Measurements from ENCODE around the gene MARK3. TPM values are rescaled to one million over a fixed set of nuclear protein-coding genes. Genes with fewer than 3 reads are reported as not detected.

Gene MARK3
- total RNA-seq, 1 experiment from 2014 or later, result 72.5 TPM

DNA sequence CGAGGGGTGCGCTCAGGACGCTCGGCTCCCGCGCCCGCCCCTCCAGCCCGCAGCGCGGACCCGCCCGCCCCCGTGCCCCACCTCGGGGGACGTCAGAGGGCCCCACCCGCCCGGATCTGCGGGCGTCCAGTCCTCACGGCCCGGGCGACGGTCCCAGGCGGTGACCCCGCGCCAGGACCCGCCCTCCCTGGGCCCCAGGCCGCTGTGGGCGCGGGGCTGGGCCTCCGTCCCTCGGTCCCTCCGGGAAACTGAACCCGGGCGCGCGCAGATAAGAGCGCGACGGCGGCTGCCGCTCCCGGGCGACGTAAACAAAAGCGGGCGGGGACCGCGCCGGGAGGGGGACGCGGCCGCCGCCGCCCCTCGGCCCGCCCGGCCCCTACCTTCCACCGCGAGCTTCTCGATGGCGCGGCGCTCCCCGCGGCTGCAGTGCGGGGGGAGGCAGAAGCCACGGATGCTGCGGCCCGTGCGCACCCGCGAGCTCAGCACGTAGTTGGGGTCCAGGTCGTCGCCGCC lies 136.3 kb downstream of the MARK3 start:
- Histone ChIP-seq H3K9ac (ENCODE audit: low read length) (peak overlapping the region; percentile 83), H3K9me2 (ENCODE audit: insufficient read depth) (no peaks in the 10 kb centered on the region), H3K27ac (ENCODE audit: low read depth, low read length) (peak overlapping the region; percentile 73), H3K79me2 (ENCODE audit: insufficient read depth, low read length) (peaks cover 16% of the 10 kb centered on the region; the same call in 1 of the 2 replicates), H3K36me3 (ENCODE audit: control insufficient read depth in 1 of 2, insufficient read depth in 2 of 2, low read length in 2 of 2) (peaks cover 0 to 12% of the 10 kb centered on the region in 2 experiments; a peak in 2 of 4 replicates), H2AFZ (ENCODE audit: low read depth, low read length, poor library complexity, severe bottlenecking) (no peak overlapping the region), H3K9me3 (ENCODE audit: control insufficient read depth in 1 of 2, insufficient read depth in 1 of 2, low read depth in 1 of 2, low read length in 2 of 2) (no peaks in the 10 kb centered on the region), H3K4me3 (replicated peaks in 1 of 2; ENCODE audit: low read depth in 1 of 2, low read length in 2 of 2) (peak overlapping the region; percentile 78 to 83), H3K27me3 (ENCODE audit: insufficient read depth, low read length) (no peaks in the 10 kb centered on the region), H3K4me2 (ENCODE audit: low read length) (peak overlapping the region; percentile 95), H4K20me1 (ENCODE audit: insufficient read depth) (no peaks in the 10 kb centered on the region; the same call in 1 of the 2 replicates), H3K4me1 (ENCODE audit: control insufficient read depth in 1 of 2, insufficient read depth in 2 of 2, low read length in 2 of 2) (peaks cover 13 to 45% of the 10 kb centered on the region in 2 experiments; a peak in 3 of 4 replicates)
- intact Hi-C loops (cut with micrococcal nuclease), result no loop called here
- ChIA-PET CTCF (interaction anchor here (0.7 to 2.4 kb wide), 10 partner anchors 8 to 416 kb away, joined by 3 to 20 read pairs (median 4); no protein-coding TSS in a partner anchor), RAD21 (ENCODE audit: low non-redundant PET in 1 of 2, low total read pairs in 2 of 2, uncharacterized antibody in 2 of 2, unreplicated experiment in 2 of 2) (interaction anchor here in 1 of 2 experiments (0.7 to 1.1 kb wide), 2 partner anchors 26 to 40 kb away, joined by 3 to 7 read pairs; no protein-coding TSS in a partner anchor), POLR2A (interaction anchor here (1.1 to 3.2 kb wide), 6 partner anchors 7 to 25 kb away, joined by 3 to 12 read pairs (median 7); partner anchors contain the start of gene TRMT61A)
- no peak for DNase-seq (ENCODE audit: low read depth, low spot score)
- TF ChIP-seq SP1 (IDR thresholded peaks at IDR 0.05; ENCODE audit: low read depth) (no peak), ZFX (IDR thresholded peaks at IDR 0.05) (peak; percentile 49)
- no TSS peak for BruUV-seq (replicated peaks)
- peak; percentile 33 for ATAC-seq

GRCh38 chr14:103521951-103522563 lies 136.8 kb downstream of the MARK3 start:
- H3K9ac ChIP-seq (ENCODE audit: low read length), result peak overlapping the region; percentile 83
- no peaks in the 10 kb centered on the region for H3K9me3 ChIP-seq (ENCODE audit: control insufficient read depth in 1 of 2, insufficient read depth in 1 of 2, low read depth in 1 of 2, low read length in 2 of 2)
- ChIA-PET CTCF (interaction anchor here (2.3 to 2.4 kb wide), 2 partner anchors 22 to 25 kb away, joined by 8 to 20 read pairs; no protein-coding TSS in a partner anchor), RAD21 (ENCODE audit: low non-redundant PET in 1 of 2, low total read pairs in 2 of 2, uncharacterized antibody in 2 of 2, unreplicated experiment in 2 of 2) (interaction anchor here in 1 of 2 experiments (0.7 kb wide), 1 partner anchor 39 kb away, joined by 3 read pairs; no protein-coding TSS in a partner anchor), POLR2A (interaction anchor here (1.4 to 3.2 kb wide), 3 partner anchors 11 to 24 kb away, joined by 3 to 12 read pairs (median 9); no protein-coding TSS in a partner anchor)
- peak overlapping the region; percentile 95 for H3K4me2 ChIP-seq (ENCODE audit: low read length)
- H3K9me2 ChIP-seq (ENCODE audit: insufficient read depth), result no peaks in the 10 kb centered on the region
- peak overlapping the region; percentile 73 for H3K27ac ChIP-seq (ENCODE audit: low read depth, low read length)
- H3K4me1 ChIP-seq (ENCODE audit: control insufficient read depth in 1 of 2, insufficient read depth in 2 of 2, low read length in 2 of 2), result peaks cover 13 to 45% of the 10 kb centered on the region in 2 experiments; a peak in 3 of 4 replicates
- DNase-seq (ENCODE audit: low read depth, low spot score) (no peak), ATAC-seq (peak; percentile 15)
- H2AFZ ChIP-seq (ENCODE audit: low read depth, low read length, poor library complexity, severe bottlenecking), result no peak overlapping the region
- H3K4me3 ChIP-seq (replicated peaks in 1 of 2; ENCODE audit: low read depth in 1 of 2, low read length in 2 of 2), result peak overlapping the region; percentile 78 to 83
- peaks cover 16% of the 10 kb centered on the region; the same call in 1 of the 2 replicates for H3K79me2 ChIP-seq (ENCODE audit: insufficient read depth, low read length)
- intact Hi-C loops (cut with micrococcal nuclease), result no loop called here
- peaks cover 0 to 12% of the 10 kb centered on the region in 2 experiments; a peak in 2 of 4 replicates for H3K36me3 ChIP-seq (ENCODE audit: control insufficient read depth in 1 of 2, insufficient read depth in 2 of 2, low read length in 2 of 2)
- BruUV-seq (replicated peaks), result no TSS peak
- H4K20me1 ChIP-seq (ENCODE audit: insufficient read depth), result no peaks in the 10 kb centered on the region; the same call in 1 of the 2 replicates
- H3K27me3 ChIP-seq (ENCODE audit: insufficient read depth, low read length), result no peaks in the 10 kb centered on the region
- TF ChIP-seq EZH2 (IDR thresholded peaks at IDR 0.05) (no peak), ELF1 (IDR thresholded peaks at IDR 0.05; ENCODE audit: borderline replicate concordance, low read depth) (no peak), ZFX (IDR thresholded peaks at IDR 0.05) (no peak), JUND (IDR thresholded peaks at IDR 0.05) (no peak), FOSL1 (IDR thresholded peaks at IDR 0.05; ENCODE audit: low read depth) (no peak), ZNF274 (IDR thresholded peaks at IDR 0.05; ENCODE audit: low read depth, low read length) (no peak), RAD21 (IDR thresholded peaks at IDR 0.05; ENCODE audit: low read depth) (no peak), YY1 (IDR thresholded peaks at IDR 0.05; ENCODE audit: extremely low read depth, insufficient replicate concordance, low read depth, low read length) (no peak), POLR2A (IDR thresholded peaks at IDR 0.05; ENCODE audit: borderline replicate concordance, extremely low read depth, insufficient read depth, insufficient read length) (no peak), EGR1 (IDR thresholded peaks at IDR 0.05; ENCODE audit: low read depth) (no peak), TCF7L2 (IDR thresholded peaks at IDR 0.05; ENCODE audit: borderline replicate concordance, extremely low read depth, insufficient read depth, insufficient read length) (no peak), CBX3 (IDR thresholded peaks at IDR 0.05; ENCODE audit: low read depth) (no peak)
- TF ChIP-seq, protein P1, sequence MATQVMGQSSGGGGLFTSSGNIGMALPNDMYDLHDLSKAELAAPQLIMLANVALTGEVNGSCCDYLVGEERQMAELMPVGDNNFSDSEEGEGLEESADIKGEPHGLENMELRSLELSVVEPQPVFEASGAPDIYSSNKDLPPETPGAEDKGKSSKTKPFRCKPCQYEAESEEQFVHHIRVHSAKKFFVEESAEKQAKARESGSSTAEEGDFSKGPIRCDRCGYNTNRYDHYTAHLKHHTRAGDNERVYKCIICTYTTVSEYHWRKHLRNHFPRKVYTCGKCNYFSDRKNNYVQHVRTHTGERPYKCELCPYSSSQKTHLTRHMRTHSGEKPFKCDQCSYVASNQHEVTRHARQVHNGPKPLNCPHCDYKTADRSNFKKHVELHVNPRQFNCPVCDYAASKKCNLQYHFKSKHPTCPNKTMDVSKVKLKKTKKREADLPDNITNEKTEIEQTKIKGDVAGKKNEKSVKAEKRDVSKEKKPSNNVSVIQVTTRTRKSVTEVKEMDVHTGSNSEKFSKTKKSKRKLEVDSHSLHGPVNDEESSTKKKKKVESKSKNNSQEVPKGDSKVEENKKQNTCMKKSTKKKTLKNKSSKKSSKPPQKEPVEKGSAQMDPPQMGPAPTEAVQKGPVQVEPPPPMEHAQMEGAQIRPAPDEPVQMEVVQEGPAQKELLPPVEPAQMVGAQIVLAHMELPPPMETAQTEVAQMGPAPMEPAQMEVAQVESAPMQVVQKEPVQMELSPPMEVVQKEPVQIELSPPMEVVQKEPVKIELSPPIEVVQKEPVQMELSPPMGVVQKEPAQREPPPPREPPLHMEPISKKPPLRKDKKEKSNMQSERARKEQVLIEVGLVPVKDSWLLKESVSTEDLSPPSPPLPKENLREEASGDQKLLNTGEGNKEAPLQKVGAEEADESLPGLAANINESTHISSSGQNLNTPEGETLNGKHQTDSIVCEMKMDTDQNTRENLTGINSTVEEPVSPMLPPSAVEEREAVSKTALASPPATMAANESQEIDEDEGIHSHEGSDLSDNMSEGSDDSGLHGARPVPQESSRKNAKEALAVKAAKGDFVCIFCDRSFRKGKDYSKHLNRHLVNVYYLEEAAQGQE (IDR thresholded peaks at IDR 0.05; ENCODE audit: low read depth), result no peak
- TF ChIP-seq, protein P2, sequence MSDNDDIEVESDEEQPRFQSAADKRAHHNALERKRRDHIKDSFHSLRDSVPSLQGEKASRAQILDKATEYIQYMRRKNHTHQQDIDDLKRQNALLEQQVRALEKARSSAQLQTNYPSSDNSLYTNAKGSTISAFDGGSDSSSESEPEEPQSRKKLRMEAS (IDR thresholded peaks at IDR 0.05), result no peak
- TF ChIP-seq, protein P3, sequence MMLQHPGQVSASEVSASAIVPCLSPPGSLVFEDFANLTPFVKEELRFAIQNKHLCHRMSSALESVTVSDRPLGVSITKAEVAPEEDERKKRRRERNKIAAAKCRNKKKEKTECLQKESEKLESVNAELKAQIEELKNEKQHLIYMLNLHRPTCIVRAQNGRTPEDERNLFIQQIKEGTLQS (IDR thresholded peaks at IDR 0.05), result no peak
